ENCODE measurements around the gene PITPNC1.

The PITPNC1 gene

GRCh38 chr17:67585077-67585602, 208.1 kb downstream of the PITPNC1 start:
- DNase-seq = no peak

- no peak for DNase-seq
These were observed 211.2 kb downstream of the PITPNC1 start for GRCh38 chr17:67588326-67588725.

- DNase-seq = no peak
These were observed 217.2 kb downstream of the PITPNC1 start for GRCh38 chr17:67594115-67594880.

- no peak for DNase-seq
These were observed 223.3 kb downstream of the PITPNC1 start for GRCh38 chr17:67600408-67600807.

- no peak for DNase-seq
These were observed 224.8 kb downstream of the PITPNC1 start for GRCh38 chr17:67601897-67602296.

- no peak for DNase-seq
These were observed 225.4 kb downstream of the PITPNC1 start for GRCh38 chr17:67602444-67602843.

- DNase-seq = peak; percentile 14
These were observed 225.9 kb downstream of the PITPNC1 start for GRCh38 chr17:67602974-67603373.

GRCh38 chr17:67605256-67605912, 228.3 kb downstream of the PITPNC1 start:
- DNase-seq = no peak

GRCh38 chr17:67606471-67606870, 229.4 kb downstream of the PITPNC1 start:
- DNase-seq = no peak

GRCh38 chr17:67606896-67607604, 230.0 kb downstream of the PITPNC1 start:
- DNase-seq = no peak

- DNase-seq = no peak
These were observed 233.0 kb downstream of the PITPNC1 start for GRCh38 chr17:67610061-67610460.

GRCh38 chr17:67613961-67614360, 236.9 kb downstream of the PITPNC1 start:
- DNase-seq = no peak

- DNase-seq = no peak
These were observed 238.0 kb downstream of the PITPNC1 start for GRCh38 chr17:67615011-67615561.

- no peak for DNase-seq
These were observed 238.7 kb downstream of the PITPNC1 start for GRCh38 chr17:67615736-67616135.

GRCh38 chr17:67617304-67617899, 240.3 kb downstream of the PITPNC1 start:
- no peak for DNase-seq

GRCh38 chr17:67619555-67619954, 242.5 kb downstream of the PITPNC1 start:
- DNase-seq = no peak

- DNase-seq = no peak
These were observed 243.0 kb downstream of the PITPNC1 start for GRCh38 chr17:67620088-67620487.

- DNase-seq = no peak
These were observed 243.6 kb downstream of the PITPNC1 start for GRCh38 chr17:67620636-67621035.

GRCh38 chr17:67623767-67624166, 246.7 kb downstream of the PITPNC1 start:
- DNase-seq = no peak

- no peak for DNase-seq
These were observed 248.0 kb downstream of the PITPNC1 start for GRCh38 chr17:67624886-67625656.

GRCh38 chr17:67625971-67626370, 248.9 kb downstream of the PITPNC1 start:
- DNase-seq = no peak

GRCh38 chr17:67628580-67629013, 251.5 kb downstream of the PITPNC1 start:
- DNase-seq = no peak

All from fibroblast of skin of abdomen (primary cell).